NCI-H748 (cell line): ENCODE measurements around the gene FOXJ2.
A peak's percentile ranks its signal among the peaks of the same experiment; 100 is the strongest.
"Not testable (repeated sequence)": the region's sequence is repeated elsewhere in the genome, so short reads cannot be mapped to it uniquely, and the experiment has no call there.

ENCODE experiments used
- DNase-seq: peaks from one replicate; lab custom pipeline; 2025; ENCODE audit not compliant: unreplicated experiment; lab: John Stamatoyannopoulos, UW

FOXJ2 gene

GRCh38 chr12:8058506-8058905 is 26.0 kb downstream of the FOXJ2 start:
- DNase-seq: no peak

- DNase-seq: no peak
Observed at GRCh38 chr12:8064131-8064530, 31.6 kb downstream of the FOXJ2 start.

GRCh38 chr12:8065991-8066594 is 33.6 kb downstream of the FOXJ2 start, which contains the start of gene C3AR1:
C3AR1 (minus strand) TSS chr12:8066359; CDS start chr12:8060185, 6,174 bp downstream.
- no peak for DNase-seq

- no peak for DNase-seq
Observed at GRCh38 chr12:8069582-8069981, 37.1 kb downstream of the FOXJ2 start.

DNA sequence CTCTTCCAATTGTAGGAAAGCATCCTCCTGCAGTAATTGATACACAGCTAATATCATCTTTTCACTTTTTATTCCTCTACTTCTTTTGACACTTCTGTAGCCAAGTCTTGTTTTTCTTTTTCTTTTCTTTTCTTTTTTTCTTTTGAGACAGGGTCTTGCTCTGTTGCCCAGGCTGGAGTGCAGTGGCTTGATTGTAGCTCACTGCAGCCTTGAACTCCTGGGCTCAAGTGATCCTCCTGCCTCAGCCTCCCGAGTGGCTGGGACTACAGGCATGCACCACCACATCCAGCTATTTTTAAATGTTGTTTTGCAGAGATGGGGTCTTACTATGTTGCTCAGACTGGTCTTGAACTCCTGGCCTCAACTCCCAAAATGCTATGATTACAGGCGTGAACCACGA is 39.3 kb downstream of the FOXJ2 start:
- not testable (repeated sequence) for DNase-seq

- DNase-seq: no peak
Observed at GRCh38 chr12:8075935-8076334, 43.4 kb downstream of the FOXJ2 start.

- DNase-seq: no peak
Observed at GRCh38 chr12:8076366-8076765, 43.9 kb downstream of the FOXJ2 start.

- DNase-seq: no peak
Observed at GRCh38 chr12:8077207-8077606, 44.7 kb downstream of the FOXJ2 start.

DNA sequence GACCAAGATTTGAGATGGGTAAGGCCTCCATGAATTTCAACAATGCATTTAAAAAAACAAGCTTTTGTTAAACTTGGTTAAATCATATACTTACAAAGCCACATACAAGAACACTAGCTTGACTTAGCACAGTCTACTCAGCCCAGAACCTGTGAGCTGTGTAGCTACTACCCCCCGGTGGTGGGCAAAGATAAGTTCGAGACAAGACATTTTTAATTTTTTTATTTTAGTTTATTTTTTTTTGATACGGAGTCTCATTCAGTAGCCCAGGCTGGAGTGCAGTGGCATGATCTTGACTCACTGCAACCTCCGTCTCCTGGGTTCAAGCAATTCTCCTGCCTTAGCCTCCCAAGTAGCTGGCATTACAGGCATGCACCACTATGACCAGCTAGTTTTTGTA is 45.9 kb downstream of the FOXJ2 start:
- peak; percentile 35 for DNase-seq

GRCh38 chr12:8078916-8079315 is 46.4 kb downstream of the FOXJ2 start:
- DNase-seq: no peak

- DNase-seq: no peak
Observed at GRCh38 chr12:8080120-8080519, 47.6 kb downstream of the FOXJ2 start.

GRCh38 chr12:8081251-8081920 is 48.9 kb downstream of the FOXJ2 start:
- DNase-seq: peak; percentile 24

DNA sequence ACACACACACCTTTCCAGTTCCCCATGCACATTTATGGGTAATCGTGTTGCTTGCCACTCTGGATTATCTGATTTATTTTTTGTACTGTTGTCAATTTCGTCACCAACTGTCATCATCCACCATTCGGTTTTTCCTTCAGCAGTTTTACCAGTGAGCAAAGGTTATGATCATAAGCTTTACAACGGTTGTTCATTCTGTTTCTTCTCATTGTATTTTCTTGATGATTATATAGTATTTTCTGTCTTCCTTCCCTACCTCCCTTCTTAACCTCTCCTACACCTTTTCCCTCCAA is 50.2 kb downstream of the FOXJ2 start:
- DNase-seq: no peak

DNA sequence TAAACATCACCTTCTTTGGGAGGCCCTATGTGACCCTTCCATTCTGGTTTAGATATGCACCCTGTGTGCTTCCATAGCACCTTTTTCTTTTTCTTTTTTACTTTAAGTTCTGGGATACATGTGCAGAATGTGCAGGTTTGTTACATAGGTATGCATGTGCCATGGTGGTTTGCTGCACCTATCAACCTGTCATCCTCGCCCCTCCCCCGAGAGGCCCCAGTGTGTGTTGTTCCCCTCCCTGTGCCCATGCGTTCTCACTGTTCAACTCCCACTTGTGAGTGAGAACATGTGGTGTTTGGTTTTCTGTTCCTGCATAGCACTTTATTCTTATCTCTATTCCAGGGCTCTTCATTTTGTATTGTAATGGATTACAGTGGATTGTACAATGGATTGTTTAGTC is 51.8 kb downstream of the FOXJ2 start:
- not testable (repeated sequence) for DNase-seq

DNA sequence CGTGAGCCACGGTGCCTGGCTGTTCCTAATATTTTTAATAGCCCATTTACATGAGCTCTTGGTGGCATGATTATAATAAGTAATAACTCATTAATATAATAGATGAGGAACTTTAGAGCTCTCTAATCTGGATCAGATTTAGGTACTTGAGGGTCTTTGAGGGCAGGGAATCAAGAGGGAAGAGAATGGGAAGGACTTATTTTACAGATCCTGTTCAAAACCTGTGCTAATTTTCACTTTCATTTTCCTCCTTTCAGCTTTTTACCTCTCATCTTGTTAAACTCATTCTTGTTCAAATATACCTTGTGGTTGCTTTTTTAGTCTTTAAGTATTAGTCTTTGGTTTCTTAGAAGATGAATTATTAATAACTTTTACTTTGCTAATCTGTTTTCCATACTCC is 55.1 kb downstream of the FOXJ2 start:
- DNase-seq: no peak

- no peak for DNase-seq
Observed at GRCh38 chr12:8088574-8088973, 56.1 kb downstream of the FOXJ2 start.

DNA sequence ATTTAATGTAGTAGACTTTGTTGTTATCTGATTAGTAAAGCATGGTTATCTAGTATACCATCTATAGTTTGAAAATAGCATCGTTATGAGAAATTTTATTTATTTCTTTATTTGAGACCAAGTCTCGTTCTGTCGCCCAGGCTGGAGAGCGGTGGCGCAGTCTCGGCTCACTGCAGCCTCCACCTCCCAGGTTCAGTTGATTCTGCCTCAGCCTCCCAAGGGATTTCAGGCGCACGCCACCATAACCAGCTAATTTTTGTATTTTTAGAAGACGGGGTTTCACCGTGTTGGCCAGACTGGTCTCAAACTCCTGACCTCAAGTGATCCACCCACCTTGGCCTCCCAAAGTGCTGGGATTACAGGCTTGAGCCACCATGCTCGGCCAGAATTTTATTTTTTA is 56.8 kb downstream of the FOXJ2 start:
- not testable (repeated sequence) for DNase-seq

DNA sequence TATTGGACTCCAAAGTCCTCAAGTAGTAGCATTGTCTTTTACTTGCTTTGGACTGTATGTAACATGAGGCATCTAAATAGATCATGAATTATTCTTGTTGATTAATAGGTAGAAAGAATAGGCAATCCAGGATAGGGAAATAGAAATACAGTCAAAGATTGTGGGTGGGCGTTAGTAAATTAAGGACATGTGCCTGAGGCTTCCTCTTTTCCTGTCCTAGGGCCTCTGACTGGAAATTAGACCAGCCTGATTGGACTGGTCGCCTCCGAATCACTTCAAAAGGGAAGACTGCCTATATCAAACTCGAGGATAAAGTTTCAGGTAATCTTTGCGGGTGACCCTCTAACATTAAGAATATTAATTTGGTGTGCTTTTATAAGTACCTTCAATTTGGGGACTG is 57.2 kb downstream of the FOXJ2 start:
- DNase-seq: no peak

DNA sequence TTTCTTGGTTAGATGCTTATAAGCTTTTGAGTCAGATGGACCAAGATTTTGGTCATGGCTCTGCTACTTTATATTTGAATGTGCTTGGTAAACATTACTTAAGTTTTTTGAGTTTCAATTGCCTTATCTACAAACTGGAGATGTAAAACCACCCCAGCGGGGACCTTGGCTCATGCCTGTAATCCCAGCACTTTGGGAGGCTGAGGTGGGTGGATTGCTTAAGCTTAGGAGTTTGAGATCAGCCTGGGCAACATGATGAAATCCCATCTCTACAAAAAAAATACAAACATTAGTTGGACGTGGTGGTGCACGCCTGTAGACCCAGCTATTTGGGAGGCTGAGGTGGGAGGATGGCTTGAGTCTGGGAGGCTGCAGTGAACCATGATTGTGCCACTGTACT is 60.8 kb downstream of the FOXJ2 start:
- DNase-seq: no peak

GRCh38 chr12:8096281-8096915 is 63.9 kb downstream of the FOXJ2 start:
- DNase-seq: no peak

- DNase-seq: no peak
Observed at GRCh38 chr12:8099235-8099634, 66.7 kb downstream of the FOXJ2 start.
